AG09309 (cell line): Measurements from ENCODE around the gene KRTAP13-4.

Experiments
- DNase-seq: peaks from one replicate; pipeline ENCODE4 v3.0.0-alpha.2; 2010; ENCODE audit warnings: low read depth
- H3K4me3 ChIP-seq: 2 replicates; pipeline ENCODE4 v1.5.1; 2011; ENCODE audit warnings: mild to moderate bottlenecking, low read depth, low read length, moderate library complexity; ENCODE audit not compliant: control insufficient read depth
- TF ChIP-seq, protein P1 (sequence below): IDR thresholded peaks from 2 replicates; pipeline ENCODE4 v1.5.1; 2011; ENCODE audit warnings: mild to moderate bottlenecking, low read depth, low read length, inconsistent platforms; ENCODE audit not compliant: insufficient read depth, control insufficient read depth; ENCODE audit errors: missing control alignments

Gene KRTAP13-4

DNA sequence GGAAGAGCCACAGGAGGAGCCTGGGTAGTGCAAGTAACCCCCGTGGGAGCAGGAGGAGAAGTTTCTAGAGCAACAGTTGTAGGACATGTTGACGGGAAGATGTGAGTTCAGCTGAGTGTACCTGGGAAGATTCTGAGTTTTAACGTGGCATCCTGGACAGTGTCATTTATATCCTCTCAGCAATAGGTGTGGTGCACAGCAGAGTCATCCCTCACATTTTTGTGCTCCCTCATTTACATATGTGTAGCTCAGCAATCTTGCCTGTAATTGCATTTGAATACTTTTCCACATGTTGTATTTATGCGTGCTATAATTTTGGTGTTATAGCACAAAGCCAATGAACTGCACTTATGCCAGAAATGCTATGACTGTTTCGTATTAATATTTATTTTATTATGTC, 4.2 kb upstream of the KRTAP13-4 start, which contains the start of gene KRTAP13-3:
TSS of gene KRTAP13-3 (minus strand) at position 101 of the 400 bp plus-strand sequence. CDS start at position 87, 14 bp downstream.
- no peak within 1 kb of the TSS for H3K4me3 ChIP-seq
- DNase-seq = no peak
- TF ChIP-seq, protein P1, sequence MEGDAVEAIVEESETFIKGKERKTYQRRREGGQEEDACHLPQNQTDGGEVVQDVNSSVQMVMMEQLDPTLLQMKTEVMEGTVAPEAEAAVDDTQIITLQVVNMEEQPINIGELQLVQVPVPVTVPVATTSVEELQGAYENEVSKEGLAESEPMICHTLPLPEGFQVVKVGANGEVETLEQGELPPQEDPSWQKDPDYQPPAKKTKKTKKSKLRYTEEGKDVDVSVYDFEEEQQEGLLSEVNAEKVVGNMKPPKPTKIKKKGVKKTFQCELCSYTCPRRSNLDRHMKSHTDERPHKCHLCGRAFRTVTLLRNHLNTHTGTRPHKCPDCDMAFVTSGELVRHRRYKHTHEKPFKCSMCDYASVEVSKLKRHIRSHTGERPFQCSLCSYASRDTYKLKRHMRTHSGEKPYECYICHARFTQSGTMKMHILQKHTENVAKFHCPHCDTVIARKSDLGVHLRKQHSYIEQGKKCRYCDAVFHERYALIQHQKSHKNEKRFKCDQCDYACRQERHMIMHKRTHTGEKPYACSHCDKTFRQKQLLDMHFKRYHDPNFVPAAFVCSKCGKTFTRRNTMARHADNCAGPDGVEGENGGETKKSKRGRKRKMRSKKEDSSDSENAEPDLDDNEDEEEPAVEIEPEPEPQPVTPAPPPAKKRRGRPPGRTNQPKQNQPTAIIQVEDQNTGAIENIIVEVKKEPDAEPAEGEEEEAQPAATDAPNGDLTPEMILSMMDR = no peak

DNA sequence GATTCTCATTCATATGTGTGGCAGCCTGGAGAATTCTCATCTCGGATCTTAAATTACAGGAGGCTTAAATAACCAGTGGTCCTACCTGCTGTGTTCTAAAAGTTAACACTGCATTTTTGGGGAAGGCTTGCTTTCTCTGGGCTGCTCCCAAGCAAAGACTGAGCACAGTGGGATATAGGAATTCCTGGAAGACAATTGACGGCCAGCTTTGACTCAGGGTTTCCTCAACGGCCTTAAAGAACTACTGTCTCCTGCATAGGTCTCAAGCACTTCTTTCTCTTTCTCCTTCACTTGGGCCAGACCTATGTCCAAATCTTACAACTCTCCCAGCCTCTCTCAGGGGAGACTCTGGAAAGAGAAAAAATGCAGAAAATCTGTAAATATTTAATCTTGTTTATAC, 3.3 kb upstream of the KRTAP13-4 start:
- DNase-seq = no peak
- TF ChIP-seq, protein P1 = no peak
- H3K4me3 ChIP-seq = no peak overlapping the region

DNA sequence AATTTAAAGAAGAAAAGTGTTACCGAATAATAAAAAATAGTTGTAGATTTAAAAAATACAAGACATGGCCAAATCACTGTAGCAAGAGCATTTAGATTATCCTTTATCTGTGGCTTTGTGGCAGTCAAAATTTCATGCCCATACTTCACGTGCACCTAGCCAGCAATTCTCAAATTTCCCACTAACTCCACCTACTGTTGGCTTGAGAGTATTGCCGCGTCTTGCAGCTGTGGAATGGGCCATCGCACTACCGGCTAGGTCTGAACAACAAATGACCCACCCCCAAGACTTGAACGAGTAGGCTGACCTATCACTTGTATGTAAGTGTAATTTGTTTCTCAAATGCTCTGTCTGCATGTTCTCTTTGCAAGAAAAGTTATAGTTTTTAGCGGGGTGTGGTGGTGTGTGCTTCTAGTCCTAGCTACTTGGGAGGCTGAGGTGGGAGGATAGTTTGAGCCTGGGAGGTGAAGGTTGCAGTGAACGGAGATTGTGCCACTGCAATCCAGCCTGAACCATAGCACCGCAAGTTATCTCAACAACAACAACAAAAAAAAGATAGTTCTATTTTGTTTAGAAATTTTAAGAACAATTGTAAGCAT, 4.1 kb downstream of the KRTAP13-4 start:
- no peak for DNase-seq
- TF ChIP-seq, protein P1 = peak; percentile 18
- no peak overlapping the region for H3K4me3 ChIP-seq

DNA sequence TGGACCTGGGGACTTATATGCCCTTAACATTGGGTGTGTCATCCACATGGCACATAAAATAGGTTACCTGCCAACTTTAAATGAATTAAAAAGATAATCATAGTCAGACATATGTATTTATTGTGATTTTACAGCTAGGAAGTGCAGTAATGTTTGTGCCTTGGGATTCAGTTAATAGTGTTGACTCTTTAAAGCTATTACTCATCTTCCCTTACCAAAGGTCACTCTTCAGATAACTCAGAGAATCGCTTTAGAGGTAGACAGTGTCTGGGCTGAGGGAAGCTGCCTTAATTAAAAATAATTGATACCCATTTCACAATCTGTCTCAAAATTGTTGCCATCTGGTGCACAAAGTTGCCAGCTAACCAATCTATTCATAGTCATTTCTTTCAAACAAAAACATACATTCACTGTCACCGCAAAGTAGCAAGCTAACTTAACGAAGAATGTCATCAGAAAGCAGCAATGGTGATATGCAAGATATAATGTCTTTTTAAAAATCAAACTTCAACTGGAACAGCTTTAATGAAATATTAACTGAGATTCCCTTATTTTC, 7.1 kb downstream of the KRTAP13-4 start:
- no peak for DNase-seq
- no peak overlapping the region for H3K4me3 ChIP-seq
- TF ChIP-seq, protein P1 = no peak

DNA sequence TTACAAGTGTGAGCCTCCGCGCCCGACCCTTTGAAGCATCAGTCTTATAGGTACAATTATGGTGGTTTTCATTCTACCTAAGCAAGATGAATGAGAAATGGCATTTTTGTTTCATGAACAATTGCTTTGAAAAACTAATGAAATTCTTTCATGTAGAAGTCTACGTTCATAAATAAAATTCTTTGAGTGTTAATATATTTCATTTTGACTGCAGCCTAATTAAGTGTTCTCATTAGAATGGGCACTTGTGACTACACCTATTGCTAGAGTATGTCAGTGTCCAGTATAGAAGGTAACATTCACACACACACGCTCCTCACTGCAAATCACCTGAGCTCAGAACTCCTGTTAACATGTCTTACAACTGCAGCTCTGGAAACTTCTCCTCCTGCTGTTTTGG, 10.0 kb downstream of the KRTAP13-4 start, which contains the start of gene KRTAP15-1:
TSS of gene KRTAP15-1 (plus strand) at position 301 of the 400 bp plus-strand sequence. CDS start at position 354, 53 bp downstream.
- DNase-seq = no peak
- no peak within 1 kb of the TSS for H3K4me3 ChIP-seq
- TF ChIP-seq, protein P1 = no peak

DNA sequence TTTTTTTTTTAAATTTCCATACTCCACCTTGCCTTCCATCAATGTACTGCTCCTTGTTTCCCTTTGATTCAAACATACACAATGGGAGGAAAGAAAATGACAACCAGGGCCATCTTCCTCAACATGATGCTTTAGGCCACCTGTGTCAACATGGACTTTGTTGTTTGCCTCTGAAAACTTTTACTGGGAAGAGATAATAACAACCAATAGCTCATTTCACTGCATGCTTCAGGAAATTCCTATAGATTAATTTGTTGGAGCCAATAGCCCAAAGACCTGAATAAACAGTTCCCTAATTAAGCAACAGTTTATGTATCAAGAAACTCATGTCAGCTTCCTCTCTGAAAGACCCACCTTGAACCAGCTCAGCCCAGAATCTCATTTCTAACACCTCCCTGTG, 13.2 kb downstream of the KRTAP13-4 start:
- H3K4me3 ChIP-seq = no peak overlapping the region
- no peak for DNase-seq
- TF ChIP-seq, protein P1 = no peak
